Measurements from ENCODE around the gene CCDC198.

Gene CCDC198

GRCh38 chr14:57493467-57494181, at the start of gene CCDC198:
Gene CCDC198 (minus strand): TSS chr14:57493857. CDS start chr14:57493715, 142 bp downstream.
- H3K27ac Mint-ChIP-seq: no peak within 1 kb of the TSS
- peaks cover 4% of the 10 kb centered on the region for H3K27me3 Mint-ChIP-seq
- H3K4me3 Mint-ChIP-seq: peak within 1 kb of the TSS; percentile 21
- H3K4me1 Mint-ChIP-seq (ENCODE audit: low read depth): peaks cover 12% of the 10 kb centered on the region
- no peaks in the 10 kb centered on the region for H3K9me3 Mint-ChIP-seq (ENCODE audit: low read depth)
- H3K36me3 Mint-ChIP-seq: no peaks in the 10 kb centered on the region

GRCh38 chr14:57533214-57533613, 39.6 kb upstream of the CCDC198 start:
- H3K27ac Mint-ChIP-seq: no peak overlapping the region
- H3K36me3 Mint-ChIP-seq: peaks cover 2% of the 10 kb centered on the region
- H3K4me3 Mint-ChIP-seq: no peak overlapping the region
- no peaks in the 10 kb centered on the region for H3K9me3 Mint-ChIP-seq (ENCODE audit: low read depth)
- no peaks in the 10 kb centered on the region for H3K4me1 Mint-ChIP-seq (ENCODE audit: low read depth)
- H3K27me3 Mint-ChIP-seq: peaks cover 3% of the 10 kb centered on the region

- Mint-ChIP-seq H3K36me3 (peaks cover 2% of the 10 kb centered on the region), H3K4me3 (no peak overlapping the region), H3K9me3 (ENCODE audit: low read depth) (peaks cover 9% of the 10 kb centered on the region), H3K27ac (no peak overlapping the region), H3K4me1 (ENCODE audit: low read depth) (no peaks in the 10 kb centered on the region), H3K27me3 (peaks cover 3% of the 10 kb centered on the region)
Observed at GRCh38 chr14:57530571-57530970, 36.9 kb upstream of the CCDC198 start.

GRCh38 chr14:57526942-57527341, 33.3 kb upstream of the CCDC198 start:
- Mint-ChIP-seq H3K4me1 (ENCODE audit: low read depth) (no peaks in the 10 kb centered on the region), H3K4me3 (no peak overlapping the region), H3K9me3 (ENCODE audit: low read depth) (peaks cover 25% of the 10 kb centered on the region), H3K36me3 (peaks cover 6% of the 10 kb centered on the region), H3K27me3 (peaks cover 3% of the 10 kb centered on the region), H3K27ac (no peak overlapping the region)

GRCh38 chr14:57519043-57519442, 25.4 kb upstream of the CCDC198 start:
- Mint-ChIP-seq H3K36me3 (no peaks in the 10 kb centered on the region), H3K27me3 (peaks cover 2% of the 10 kb centered on the region), H3K9me3 (ENCODE audit: low read depth) (peaks cover 18% of the 10 kb centered on the region), H3K4me1 (ENCODE audit: low read depth) (no peaks in the 10 kb centered on the region), H3K4me3 (no peak overlapping the region), H3K27ac (no peak overlapping the region)

- Mint-ChIP-seq H3K27ac (no peak overlapping the region), H3K4me1 (ENCODE audit: low read depth) (no peaks in the 10 kb centered on the region), H3K4me3 (no peak overlapping the region), H3K9me3 (ENCODE audit: low read depth) (peaks cover 7% of the 10 kb centered on the region), H3K36me3 (no peaks in the 10 kb centered on the region), H3K27me3 (peaks cover 3% of the 10 kb centered on the region)
Observed at GRCh38 chr14:57512220-57512619, 18.6 kb upstream of the CCDC198 start.

GRCh38 chr14:57508756-57509155, 15.1 kb upstream of the CCDC198 start:
- Mint-ChIP-seq H3K27me3 (peaks cover 2% of the 10 kb centered on the region), H3K4me3 (no peak overlapping the region), H3K4me1 (ENCODE audit: low read depth) (no peaks in the 10 kb centered on the region), H3K9me3 (ENCODE audit: low read depth) (no peaks in the 10 kb centered on the region), H3K27ac (no peak overlapping the region), H3K36me3 (peaks cover 2% of the 10 kb centered on the region)

GRCh38 chr14:57502586-57503254, 9.1 kb upstream of the CCDC198 start:
- H3K4me3 Mint-ChIP-seq: no peak overlapping the region
- no peak overlapping the region for H3K27ac Mint-ChIP-seq
- H3K36me3 Mint-ChIP-seq: peaks cover 2% of the 10 kb centered on the region
- no peaks in the 10 kb centered on the region for H3K9me3 Mint-ChIP-seq (ENCODE audit: low read depth)
- H3K27me3 Mint-ChIP-seq: peaks cover 2% of the 10 kb centered on the region
- H3K4me1 Mint-ChIP-seq (ENCODE audit: low read depth): no peaks in the 10 kb centered on the region

GRCh38 chr14:57501039-57501557, 7.4 kb upstream of the CCDC198 start:
- H3K4me1 Mint-ChIP-seq (ENCODE audit: low read depth): no peaks in the 10 kb centered on the region
- no peaks in the 10 kb centered on the region for H3K9me3 Mint-ChIP-seq (ENCODE audit: low read depth)
- no peak overlapping the region for H3K4me3 Mint-ChIP-seq
- no peak overlapping the region for H3K27ac Mint-ChIP-seq
- H3K27me3 Mint-ChIP-seq: peaks cover 2% of the 10 kb centered on the region
- peaks cover 2% of the 10 kb centered on the region for H3K36me3 Mint-ChIP-seq

- H3K27me3 Mint-ChIP-seq: peaks cover 2% of the 10 kb centered on the region
- H3K27ac Mint-ChIP-seq: no peak overlapping the region
- no peaks in the 10 kb centered on the region for H3K36me3 Mint-ChIP-seq
- no peak overlapping the region for H3K4me3 Mint-ChIP-seq
- peaks cover 3% of the 10 kb centered on the region for H3K4me1 Mint-ChIP-seq (ENCODE audit: low read depth)
- no peaks in the 10 kb centered on the region for H3K9me3 Mint-ChIP-seq (ENCODE audit: low read depth)
Observed at GRCh38 chr14:57498659-57499058, 5.0 kb upstream of the CCDC198 start.

- H3K4me1 Mint-ChIP-seq (ENCODE audit: low read depth): peaks cover 9% of the 10 kb centered on the region
Observed at GRCh38 chr14:57498035-57498434, 4.4 kb upstream of the CCDC198 start.

GRCh38 chr14:57495416-57495815, 1.8 kb upstream of the CCDC198 start:
- Mint-ChIP-seq H3K9me3 (ENCODE audit: low read depth) (no peaks in the 10 kb centered on the region), H3K4me3 (no peak overlapping the region), H3K27ac (no peak overlapping the region), H3K27me3 (peaks cover 2% of the 10 kb centered on the region), H3K36me3 (no peaks in the 10 kb centered on the region), H3K4me1 (ENCODE audit: low read depth) (peaks cover 12% of the 10 kb centered on the region)

More at GRCh38 chr14:57498035-57498434, 4.4 kb upstream of the CCDC198 start:
- Mint-ChIP-seq H3K9me3 (ENCODE audit: low read depth) (no peaks in the 10 kb centered on the region), H3K27ac (no peak overlapping the region), H3K36me3 (no peaks in the 10 kb centered on the region), H3K27me3 (peaks cover 2% of the 10 kb centered on the region), H3K4me3 (no peak overlapping the region)

- no peak overlapping the region for H3K4me3 Mint-ChIP-seq
- peaks cover 2% of the 10 kb centered on the region for H3K27me3 Mint-ChIP-seq
- H3K9me3 Mint-ChIP-seq (ENCODE audit: low read depth): no peaks in the 10 kb centered on the region
- peaks cover 12% of the 10 kb centered on the region for H3K4me1 Mint-ChIP-seq (ENCODE audit: low read depth)
- no peaks in the 10 kb centered on the region for H3K36me3 Mint-ChIP-seq
- no peak overlapping the region for H3K27ac Mint-ChIP-seq
Observed at GRCh38 chr14:57492859-57493258, 798 bp downstream of the CCDC198 start.

- Mint-ChIP-seq H3K4me1 (ENCODE audit: low read depth) (peaks cover 12% of the 10 kb centered on the region), H3K36me3 (no peaks in the 10 kb centered on the region), H3K27me3 (peaks cover 2% of the 10 kb centered on the region), H3K27ac (no peak overlapping the region), H3K4me3 (no peak overlapping the region), H3K9me3 (ENCODE audit: low read depth) (no peaks in the 10 kb centered on the region)
Observed at GRCh38 chr14:57491640-57492039, 2.0 kb downstream of the CCDC198 start.

GRCh38 chr14:57487771-57488170, 5.9 kb downstream of the CCDC198 start:
- Mint-ChIP-seq H3K4me1 (ENCODE audit: low read depth) (peaks cover 2% of the 10 kb centered on the region), H3K9me3 (ENCODE audit: low read depth) (no peaks in the 10 kb centered on the region), H3K4me3 (no peak overlapping the region), H3K27ac (no peak overlapping the region), H3K36me3 (no peaks in the 10 kb centered on the region), H3K27me3 (peaks cover 2% of the 10 kb centered on the region)

Measured in activated naive CD8-positive, alpha-beta T cell (primary cell).